ENCODE results near the gene CWC25. TPM values are rescaled to one million over a fixed set of nuclear protein-coding genes. Genes with fewer than 3 reads are reported as not detected.
A peak's percentile ranks its signal among the peaks of the same experiment; 100 is the strongest.

CWC25 gene
- total and polyA plus RNA-seq, 2 of the 13 experiments (the other 11 are each of a cell fraction or from before 2014, with no cell fraction given), result 15.6 to 22.7 TPM

GRCh38 chr17:38872671-38873385 is 47.7 kb upstream of the CWC25 start (continued):
- TF ChIP-seq HMGA1 (CRISPR knock-in tag; conservative IDR thresholded peaks at IDR 0.05) (no peak), ZNF331 (CRISPR knock-in tag; IDR thresholded peaks at IDR 0.05) (peak; percentile 37; the same call in 1 of the 2 replicates), SOX6 (IDR thresholded peaks at IDR 0.05) (no peak), SOX6 (CRISPR knock-in tag; IDR thresholded peaks at IDR 0.05) (peak; percentile 32; the same call in 1 of the 2 replicates), ZNF777 (CRISPR knock-in tag; IDR thresholded peaks at IDR 0.05) (no peak), HMGXB4 (CRISPR knock-in tag; IDR thresholded peaks at IDR 0.05; ENCODE audit: borderline replicate concordance in 1 of 2, low read depth in 1 of 2) (peak; percentile 21 to 31; a peak in 2 of 4 replicates), HDAC6 (IDR thresholded peaks at IDR 0.05; ENCODE audit: low read depth, low read length) (no peak), ZNF280B (CRISPR knock-in tag; IDR thresholded peaks at IDR 0.05; ENCODE audit: borderline replicate concordance) (no peak), MXD4 (CRISPR knock-in tag; IDR thresholded peaks at IDR 0.05) (0 out of 2 replicates have a peak, but pooled peaks have one; percentile 42), ZNF329 (CRISPR knock-in tag; IDR thresholded peaks at IDR 0.05; ENCODE audit: low read depth) (no peak), ZNF556 (CRISPR knock-in tag; IDR thresholded peaks at IDR 0.05; ENCODE audit: borderline replicate concordance) (no peak), ZMYM4 (CRISPR knock-in tag; IDR thresholded peaks at IDR 0.05) (peak; percentile 58; the same call in 1 of the 2 replicates), ZNF414 (CRISPR knock-in tag; IDR thresholded peaks at IDR 0.05) (0 out of 2 replicates have a peak, but pooled peaks have one; percentile 59), NCOA1 (CRISPR knock-in tag; IDR thresholded peaks at IDR 0.05) (0 out of 2 replicates have a peak, but pooled peaks have one; percentile 18), KDM4B (CRISPR knock-in tag; IDR thresholded peaks at IDR 0.05) (no peak), CREB1 (IDR thresholded peaks at IDR 0.05) (no peak), CREB1 (CRISPR knock-in tag; IDR thresholded peaks at IDR 0.05) (peak; percentile 54; the same call in 1 of the 2 replicates), ATF7 (IDR thresholded peaks at IDR 0.05) (no peak), ATF7 (CRISPR knock-in tag; IDR thresholded peaks at IDR 0.05) (peak; percentile 59; the same call in 1 of the 2 replicates), ZNF235 (CRISPR knock-in tag; IDR thresholded peaks at IDR 0.05; ENCODE audit: borderline replicate concordance) (no peak), MAFK (conservative IDR thresholded peaks at IDR 0.05 in 1 of 2, IDR thresholded peaks at IDR 0.05 in 1 of 2; ENCODE audit: low read length in 2 of 2) (peak; percentile 43 to 45; a peak in 2 of 4 replicates), ZEB1 (IDR thresholded peaks at IDR 0.05; ENCODE audit: insufficient replicate concordance, low read depth) (peak; percentile 61)

Data from HepG2 (cell line).